Adrenal gland (tissue), 12 donors: ENCODE measurements around the gene GFRA3. TPM values are rescaled to one million over a fixed set of nuclear protein-coding genes. Genes with fewer than 3 reads are reported as not detected.

Source experiments
- polyA plus RNA-seq, 3 donors: library from polyadenylated mRNA; stranded (reverse); fragments of 200-250 nt in 2 of 3; fragments of 350-450 nt in 1 of 3; fragmentation: Illumina TruSeq in 1 of 3; extraction: RNeasy Lipid Tissue Mini Kit (QIAGEN cat#74804) in 1 of 3; gene quantifications; one replicate each; pipeline ENCODE4 v1.2.3, GENCODE V29; 2013 to 2014
- total RNA-seq, 9 donors: library from RNA; depleted of rRNA in 4 of 9; stranded (reverse); fragments of >200 nt in 4 of 9; fragments of 120-200 nt in 1 of 9; fragmentation: NEBNext Ultra II Directional in 1 of 9; extraction: Animal tissue kit (Norgen Biotek cat#: 25700) in 1 of 9; gene quantifications; one replicate each; pipeline versions ENCODE4 v1.1.0 to v1.2.4, GENCODE V29; 2013 to 2023
- donor health status: healthy with polysubstance abuse.
- donor health status: Bipolar disorder and iron deficiency.
- donor health status: DM: yes; HTN: yes; CAD: no.
- donor health status: DM: no; HTN: no; CAD: no.
- donor health status: DM: no; HTN: no; CAD: no.
- donor health status: DM: yes; HTN: yes; CAD: no.

Gene GFRA3
- total and polyA plus RNA-seq, 12 donors = 0.18 to 4.0 (median 0.39) TPM; not detected in 1

Other genes with a start within 250 kb of the GFRA3 start
- 100 to 1,000 TPM in 1 of 9 donors, 10 to 100 TPM in 8; 43.1 to 208 (median 70.8) TPM for gene FAM13B, start 241.5 kb downstream of the GFRA3 start, total RNA-seq
- gene FAM13B, start 241.5 kb downstream of the GFRA3 start, polyA plus RNA-seq = 10 to 100 TPM; 26.5 to 39.7 (median 27.2) TPM
- gene WNT8A, start 190.6 kb downstream of the GFRA3 start, total RNA-seq = not detected
- not detected for gene WNT8A, start 190.6 kb downstream of the GFRA3 start, polyA plus RNA-seq
- gene NME5, start 135.2 kb downstream of the GFRA3 start, total RNA-seq = 10 to 100 TPM in 1 of 9 donors, 1 to 10 TPM in 7, under 1 TPM in 1; 0.24 to 10.3 (median 5.4) TPM
- gene NME5, start 135.2 kb downstream of the GFRA3 start, polyA plus RNA-seq = 10 to 100 TPM; 14.6 to 22.0 (median 15.7) TPM
- 10 to 100 TPM; 16.4 to 71.4 (median 42.3) TPM for gene BRD8, start 96.0 kb downstream of the GFRA3 start, total RNA-seq
- 10 to 100 TPM; 45.0 to 74.9 (median 66.7) TPM for gene BRD8, start 96.0 kb downstream of the GFRA3 start, polyA plus RNA-seq
- gene KIF20A, start 95.5 kb downstream of the GFRA3 start, total RNA-seq = 10 to 100 TPM in 1 of 9 donors, 1 to 10 TPM in 8; 1.3 to 16.0 (median 2.1) TPM
- 1 to 10 TPM in 1 of 3 donors, under 1 TPM in 2; 0.32 to 1.8 (median 0.54) TPM for gene KIF20A, start 95.5 kb downstream of the GFRA3 start, polyA plus RNA-seq
- gene CDC23, start 61.3 kb downstream of the GFRA3 start, total RNA-seq = 10 to 100 TPM; 11.2 to 57.6 (median 20.6) TPM
- gene CDC23, start 61.3 kb downstream of the GFRA3 start, polyA plus RNA-seq = 10 to 100 TPM in 1 of 3 donors, 1 to 10 TPM in 2; 7.6 to 37.3 (median 8.3) TPM
- gene CDC25C, start 57.2 kb upstream of the GFRA3 start, total RNA-seq = 1 to 10 TPM in 1 of 9 donors, under 1 TPM in 4, not detected in 4; 0.28 to 5.2 (median 0.32) TPM
- under 1 TPM; 0.24 to 0.57 (median 0.32) TPM for gene CDC25C, start 57.2 kb upstream of the GFRA3 start, polyA plus RNA-seq
- 100 to 1,000 TPM in 1 of 9 donors, 10 to 100 TPM in 8; 19.9 to 143 (median 30.8) TPM for gene FAM53C, start 63.6 kb upstream of the GFRA3 start, total RNA-seq
- 10 to 100 TPM; 11.9 to 23.3 (median 15.9) TPM for gene FAM53C, start 63.6 kb upstream of the GFRA3 start, polyA plus RNA-seq
- gene KDM3B, start 78.1 kb upstream of the GFRA3 start, total RNA-seq = 10 to 100 TPM; 38.8 to 68.4 (median 53.4) TPM
- 10 to 100 TPM; 23.2 to 35.2 (median 23.8) TPM for gene KDM3B, start 78.1 kb upstream of the GFRA3 start, polyA plus RNA-seq
- 10 to 100 TPM in 1 of 9 donors, 1 to 10 TPM in 8; 2.4 to 14.3 (median 5.0) TPM for gene REEP2, start 164.4 kb upstream of the GFRA3 start, total RNA-seq
- gene REEP2, start 164.4 kb upstream of the GFRA3 start, polyA plus RNA-seq = 10 to 100 TPM in 2 of 3 donors, 1 to 10 TPM in 1; 9.1 to 39.7 (median 11.8) TPM
- 100 to 1,000 TPM in 1 of 9 donors, 10 to 100 TPM in 6, 1 to 10 TPM in 2; 4.3 to 221 (median 35.4) TPM for gene EGR1, start 190.9 kb upstream of the GFRA3 start, total RNA-seq
- 10 to 100 TPM; 42.9 to 61.5 (median 59.8) TPM for gene EGR1, start 190.9 kb upstream of the GFRA3 start, polyA plus RNA-seq